Smooth muscle cell (in vitro differentiated cells): ENCODE measurements around the gene CLSTN2. TPM values are rescaled to one million over a fixed set of nuclear protein-coding genes. Genes with fewer than 3 reads are reported as not detected.

Experiments
- DNase-seq: peaks from one replicate; lab custom pipeline; 2025; ENCODE audit not compliant: unreplicated experiment; lab: John Stamatoyannopoulos, UW
- H2AFZ ChIP-seq: fragments of 200-600 bp; sonication (generic); 2 replicates; pipeline ENCODE4 v1.6.0; 2016; ENCODE audit warnings: antibody characterized with exemption, low read depth, mild to moderate bottlenecking
- H3F3A ChIP-seq: fragments of 200-600 bp; sonication (generic); 2 replicates; pipeline ENCODE4 v1.6.0; 2017; ENCODE audit warnings: antibody characterized with exemption, low read depth
- H3K27ac ChIP-seq: fragments of 200-600 bp; sonication (generic); 2 replicates; pipeline ENCODE4 v1.5.1; 2016; ENCODE audit warnings: low read depth, mild to moderate bottlenecking
- H3K27me3 ChIP-seq: fragments of 200-600 bp; sonication (generic); 2 replicates; pipeline ENCODE4 v1.6.1; 2016; ENCODE audit warnings: low read depth, mild to moderate bottlenecking
- H3K36me3 ChIP-seq: fragments of 200-600 bp; sonication (generic); 2 replicates; pipeline ENCODE4 v1.5.1; 2016; ENCODE audit warnings: low read depth
- H3K4me1 ChIP-seq: fragments of 200-600 bp; sonication (generic); 2 replicates; pipeline ENCODE4 v1.5.1; 2016; ENCODE audit warnings: low read depth
- H3K4me2 ChIP-seq: fragments of 200-600 bp; sonication (generic); 2 replicates; pipeline ENCODE4 v1.6.0; 2016; ENCODE audit warnings: mild to moderate bottlenecking
- H3K4me3 ChIP-seq: fragments of 200-600 bp; sonication (generic); 2 replicates; pipeline ENCODE4 v1.5.1; 2016; ENCODE audit warnings: mild to moderate bottlenecking
- H3K79me2 ChIP-seq: fragments of 200-600 bp; sonication (generic); 2 replicates; pipeline ENCODE4 v1.6.0; 2016; ENCODE audit warnings: low read depth, mild to moderate bottlenecking
- H3K9ac ChIP-seq: fragments of 200-600 bp; sonication (generic); 2 replicates; pipeline ENCODE4 v1.6.0; 2016; ENCODE audit warnings: low read depth
- H3K9me3 ChIP-seq: fragments of 200-600 bp; sonication (generic); replicated peaks from 2 replicates; pipeline ENCODE4 v1.5.1; 2016; ENCODE audit warnings: low read depth
- H4K20me1 ChIP-seq: fragments of 200-600 bp; sonication (generic); 2 replicates; pipeline ENCODE4 v1.6.0; 2016; ENCODE audit warnings: low read depth
- CTCF ChIP-seq: fragments of 200-600 bp; sonication (generic); IDR thresholded peaks from 2 replicates; pipeline ENCODE4 v1.5.1; 2017; ENCODE audit warnings: borderline replicate concordance, mild to moderate bottlenecking, antibody characterized with exemption; ENCODE audit not compliant: insufficient read depth, poor library complexity, severe bottlenecking
- WGBS: methylation state at CpG from one replicate; pipeline ENCODE4 v1.1.7; 2016; ENCODE audit warnings: low lambda C conversion rate; 5-methylcytosine and 5-hydroxymethylcytosine counted together
- polyA plus RNA-seq: library from polyadenylated mRNA; unstranded; fragments of >200 nt; fragmentation: Nextera tagmentation; extraction: Ambion mirVana; gene quantifications from 2 replicates; pipeline ENCODE4 v1.2.1, GENCODE V29; 2016
- total RNA-seq: library from RNA; depleted of rRNA; stranded (reverse); fragments of >200 nt; gene quantifications from 2 replicates; pipeline ENCODE4 v1.2.3, GENCODE V29; 2014

The CLSTN2 gene
- total and polyA plus RNA-seq, 2 experiments from 2014 or later = 0.91 to 1.5 TPM

GRCh38 chr3:140151321-140151720, 216.3 kb downstream of the CLSTN2 start:
- no peak overlapping the region for H3K4me2 ChIP-seq
- H3F3A ChIP-seq = no peaks in the 10 kb centered on the region
- no peaks in the 10 kb centered on the region for H3K27me3 ChIP-seq
- no peaks in the 10 kb centered on the region for H4K20me1 ChIP-seq
- DNase-seq = no peak
- H3K4me1 ChIP-seq = no peaks in the 10 kb centered on the region
- H3K36me3 ChIP-seq = no peaks in the 10 kb centered on the region
- H3K9me3 ChIP-seq = no peaks in the 10 kb centered on the region
- no peak overlapping the region for H2AFZ ChIP-seq
- no peak for TF ChIP-seq CTCF
- 91% methylated on average over 5 of the region's 5 CpGs for WGBS
- H3K79me2 ChIP-seq = no peaks in the 10 kb centered on the region
- no peak overlapping the region for H3K9ac ChIP-seq
- no peak overlapping the region for H3K27ac ChIP-seq
- H3K4me3 ChIP-seq = no peak overlapping the region

GRCh38 chr3:140152851-140153639, 218.1 kb downstream of the CLSTN2 start:
- no peaks in the 10 kb centered on the region for H3K4me1 ChIP-seq
- no peak overlapping the region for H3K4me3 ChIP-seq
- TF ChIP-seq CTCF = no peak
- H3F3A ChIP-seq = no peaks in the 10 kb centered on the region
- WGBS = 89% methylated on average over 7 of the region's 7 CpGs
- H3K4me2 ChIP-seq = no peak overlapping the region
- H3K9ac ChIP-seq = no peak overlapping the region
- no peaks in the 10 kb centered on the region for H3K36me3 ChIP-seq
- H4K20me1 ChIP-seq = no peaks in the 10 kb centered on the region
- no peaks in the 10 kb centered on the region for H3K79me2 ChIP-seq
- no peak for DNase-seq
- no peak overlapping the region for H3K27ac ChIP-seq
- H2AFZ ChIP-seq = no peak overlapping the region
- H3K27me3 ChIP-seq = no peaks in the 10 kb centered on the region
- H3K9me3 ChIP-seq = no peaks in the 10 kb centered on the region

GRCh38 chr3:140153736-140154135, 218.8 kb downstream of the CLSTN2 start:
- Histone ChIP-seq H3K27ac (no peak overlapping the region), H3F3A (no peaks in the 10 kb centered on the region), H3K4me3 (no peak overlapping the region), H3K9me3 (no peaks in the 10 kb centered on the region), H3K4me1 (no peaks in the 10 kb centered on the region), H3K4me2 (no peak overlapping the region), H2AFZ (no peak overlapping the region), H4K20me1 (no peaks in the 10 kb centered on the region), H3K27me3 (no peaks in the 10 kb centered on the region), H3K36me3 (no peaks in the 10 kb centered on the region), H3K9ac (no peak overlapping the region), H3K79me2 (no peaks in the 10 kb centered on the region)
- no peak for TF ChIP-seq CTCF
- WGBS = 90% methylated on average over 1 of the region's 1 CpG
- DNase-seq = no peak

GRCh38 chr3:140157161-140157560, 222.2 kb downstream of the CLSTN2 start:
- whole genome bisulfite sequencing = 95% methylated on average over 2 of the region's 2 CpGs
- Histone ChIP-seq H3K27ac (no peak overlapping the region), H3K36me3 (no peaks in the 10 kb centered on the region), H3K4me1 (no peaks in the 10 kb centered on the region), H3K27me3 (peaks cover 8% of the 10 kb centered on the region), H3K79me2 (no peaks in the 10 kb centered on the region), H3K4me3 (no peak overlapping the region), H4K20me1 (no peaks in the 10 kb centered on the region), H2AFZ (no peak overlapping the region), H3K9me3 (no peaks in the 10 kb centered on the region), H3K9ac (no peak overlapping the region), H3K4me2 (no peak overlapping the region), H3F3A (no peaks in the 10 kb centered on the region)
- TF ChIP-seq CTCF = no peak
- no peak for DNase-seq
